Colonic mucosa (tissue), 4 donors: Measurements from ENCODE around the gene C7orf33. TPM values are rescaled to one million over a fixed set of nuclear protein-coding genes. Genes with fewer than 3 reads are reported as not detected.

ENCODE experiments used
- DNase-seq: peaks from one replicate; pipeline ENCODE4 v3.0.0-alpha.2; 2020
- H3K27ac ChIP-seq: fragments of 200-600 bp; one replicate; pipeline ENCODE4 v1.8.0; 2021
- H3K27me3 ChIP-seq: fragments of 200-600 bp; one replicate; pipeline ENCODE4 v1.8.0; 2021
- H3K36me3 ChIP-seq: fragments of 200-600 bp; one replicate; pipeline ENCODE4 v1.8.0; 2021
- H3K4me1 ChIP-seq: fragments of 200-600 bp; one replicate; pipeline ENCODE4 v1.8.0; 2021; ENCODE audit warnings: mild to moderate bottlenecking
- H3K4me3 ChIP-seq: fragments of 200-600 bp; one replicate; pipeline ENCODE4 v1.8.0; 2021
- H3K9ac ChIP-seq, 2 donors: one replicate each; pipeline ENCODE4 v1.7.0; 2013; ENCODE audit warnings: control low read depth in 2 of 2, low read depth in 2 of 2, low read length in 2 of 2
- H3K9me3 ChIP-seq: fragments of 200-600 bp; one replicate; pipeline ENCODE4 v1.8.0; 2021
- intact Hi-C: fragments of 100-400 bp; cut with DNase I; formaldehyde crosslinking; loops from one replicate; pipeline ENCODE4 v1.14.1; 2022
- total RNA-seq, 2 donors: library from RNA; stranded (reverse); fragmentation: NEBNext Ultra II Directional in 1 of 2; extraction: Animal tissue kit (Norgen Biotek cat#: 25700) in 1 of 2; gene quantifications; one replicate each; pipeline ENCODE4 v1.2.1, GENCODE V29; 2021
- TF ChIP-seq, protein P1 (sequence below): fragments of 200-600 bp; IDR thresholded peaks from one replicate; pipeline ENCODE4 v1.8.0; 2022; ENCODE audit warnings: antibody characterized with exemption, mild to moderate bottlenecking
- donor health status: healthy.
- donor health status: DM: no; HTN: no; CAD: no.
- donor health status: DM: no; HTN: no; CAD: no.

C7orf33 gene
- total RNA-seq, 2 donors from 2014 or later, result not detected

DNA sequence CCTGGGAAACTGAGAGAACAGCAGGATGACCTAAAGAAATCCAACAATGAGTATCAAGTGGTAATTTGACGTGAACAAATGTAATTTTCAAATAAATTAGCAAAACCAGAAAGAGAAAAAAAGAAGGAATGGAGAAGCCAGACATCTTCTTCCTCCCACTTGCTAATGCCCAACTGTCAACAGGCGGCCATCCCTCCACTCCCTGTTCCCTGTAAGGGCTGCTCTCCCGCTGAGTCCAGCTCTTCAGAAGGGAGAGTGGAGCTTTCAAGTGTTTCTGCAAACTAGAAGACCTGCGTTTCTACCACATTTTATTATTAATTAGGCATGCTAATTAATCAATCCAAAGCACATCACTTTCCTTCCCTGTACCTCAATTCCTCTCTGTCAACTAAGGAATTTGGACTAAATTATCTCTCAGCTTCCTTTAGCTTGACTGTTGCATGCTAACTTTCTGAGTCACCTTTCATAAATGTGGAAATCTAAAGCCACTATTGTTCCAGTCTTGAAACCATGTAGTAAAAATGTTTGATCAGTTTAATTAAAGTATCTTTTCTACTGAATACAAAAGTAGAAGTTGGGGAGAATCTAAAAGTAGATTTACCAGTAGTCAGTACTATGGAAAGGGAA lies 59.8 kb downstream of the C7orf33 start:
- Histone ChIP-seq H3K36me3 (no peaks in the 10 kb centered on the region), H3K9me3 (no peaks in the 10 kb centered on the region), H3K27me3 (no peaks in the 10 kb centered on the region), H3K4me1 (no peaks in the 10 kb centered on the region), H3K4me3 (no peak overlapping the region), H3K27ac (no peak overlapping the region), H3K9ac (no peak overlapping the region)
- no peak for DNase-seq
- TF ChIP-seq, protein P1, sequence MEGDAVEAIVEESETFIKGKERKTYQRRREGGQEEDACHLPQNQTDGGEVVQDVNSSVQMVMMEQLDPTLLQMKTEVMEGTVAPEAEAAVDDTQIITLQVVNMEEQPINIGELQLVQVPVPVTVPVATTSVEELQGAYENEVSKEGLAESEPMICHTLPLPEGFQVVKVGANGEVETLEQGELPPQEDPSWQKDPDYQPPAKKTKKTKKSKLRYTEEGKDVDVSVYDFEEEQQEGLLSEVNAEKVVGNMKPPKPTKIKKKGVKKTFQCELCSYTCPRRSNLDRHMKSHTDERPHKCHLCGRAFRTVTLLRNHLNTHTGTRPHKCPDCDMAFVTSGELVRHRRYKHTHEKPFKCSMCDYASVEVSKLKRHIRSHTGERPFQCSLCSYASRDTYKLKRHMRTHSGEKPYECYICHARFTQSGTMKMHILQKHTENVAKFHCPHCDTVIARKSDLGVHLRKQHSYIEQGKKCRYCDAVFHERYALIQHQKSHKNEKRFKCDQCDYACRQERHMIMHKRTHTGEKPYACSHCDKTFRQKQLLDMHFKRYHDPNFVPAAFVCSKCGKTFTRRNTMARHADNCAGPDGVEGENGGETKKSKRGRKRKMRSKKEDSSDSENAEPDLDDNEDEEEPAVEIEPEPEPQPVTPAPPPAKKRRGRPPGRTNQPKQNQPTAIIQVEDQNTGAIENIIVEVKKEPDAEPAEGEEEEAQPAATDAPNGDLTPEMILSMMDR, result no peak
- intact Hi-C loops, result no loop called here

- no peak for DNase-seq
- TF ChIP-seq, protein P1, result no peak
- H3K9ac ChIP-seq, result no peak overlapping the region
- intact Hi-C loops, result no loop called here
- no peak overlapping the region for H3K4me3 ChIP-seq
- H3K27ac ChIP-seq, result no peak overlapping the region
- no peaks in the 10 kb centered on the region for H3K27me3 ChIP-seq
- H3K9me3 ChIP-seq, result no peaks in the 10 kb centered on the region
- no peaks in the 10 kb centered on the region for H3K4me1 ChIP-seq
- no peaks in the 10 kb centered on the region for H3K36me3 ChIP-seq
Observed at GRCh38 chr7:148652773-148653172, 62.2 kb downstream of the C7orf33 start.

GRCh38 chr7:148657929-148658328 lies 67.4 kb downstream of the C7orf33 start:
- H3K9me3 ChIP-seq, result no peaks in the 10 kb centered on the region
- TF ChIP-seq, protein P1, result no peak
- H3K4me3 ChIP-seq, result no peak overlapping the region
- no peaks in the 10 kb centered on the region for H3K4me1 ChIP-seq
- H3K27me3 ChIP-seq, result no peaks in the 10 kb centered on the region
- no peaks in the 10 kb centered on the region for H3K36me3 ChIP-seq
- intact Hi-C loops, result no loop called here
- no peak overlapping the region for H3K27ac ChIP-seq
- DNase-seq, result no peak
- H3K9ac ChIP-seq, result no peak overlapping the region

GRCh38 chr7:148661471-148661870 lies 70.9 kb downstream of the C7orf33 start:
- Histone ChIP-seq H3K9ac (no peak overlapping the region), H3K9me3 (no peaks in the 10 kb centered on the region), H3K36me3 (no peaks in the 10 kb centered on the region), H3K4me3 (no peak overlapping the region), H3K4me1 (no peaks in the 10 kb centered on the region), H3K27ac (no peak overlapping the region), H3K27me3 (no peaks in the 10 kb centered on the region)
- TF ChIP-seq, protein P1, result no peak
- intact Hi-C loops, result no loop called here
- no peak for DNase-seq

- Histone ChIP-seq H3K36me3 (no peaks in the 10 kb centered on the region), H3K4me1 (no peaks in the 10 kb centered on the region), H3K9ac (no peak overlapping the region), H3K4me3 (no peak overlapping the region), H3K9me3 (no peaks in the 10 kb centered on the region), H3K27ac (no peak overlapping the region), H3K27me3 (no peaks in the 10 kb centered on the region)
- intact Hi-C loops, result no loop called here
- TF ChIP-seq, protein P1, result no peak
- no peak for DNase-seq
Observed at GRCh38 chr7:148662646-148663045, 72.1 kb downstream of the C7orf33 start.
